Natural killer cell (primary cell): ENCODE measurements around the gene HUS1. TPM values are rescaled to one million over a fixed set of nuclear protein-coding genes. Genes with fewer than 3 reads are reported as not detected.

Source experiments
- ATAC-seq, 3 donors: fragments of 150-1000 bp in 2 of 3; fragments of 200-7000 bp in 1 of 3; cut with Tn5 transposase; 1 replicate in 1 of 3; 2 replicates in 2 of 3; pipeline ENCODE4 v1.10.0; 2021; ENCODE audit warnings: mild to moderate bottlenecking in 2 of 3, moderate library complexity in 2 of 3
- DNase-seq, 2 donors: peaks; one replicate each; pipeline versions ENCODE4 v3.0.0 to v3.0.0-alpha.2; 2013 to 2021; ENCODE audit warnings: mixed read lengths in 1 of 2
- H3K27ac ChIP-seq: one replicate; pipeline ENCODE4 v1.5.1; 2013; ENCODE audit warnings: mild to moderate bottlenecking, low read length
- H3K27me3 ChIP-seq: one replicate; pipeline ENCODE4 v1.6.1; 2013; ENCODE audit warnings: low read length; ENCODE audit not compliant: control insufficient read depth, insufficient read depth
- H3K36me3 ChIP-seq: one replicate; pipeline ENCODE4 v1.6.1; 2013; ENCODE audit warnings: low read length; ENCODE audit not compliant: control insufficient read depth, insufficient read depth
- H3K4me1 ChIP-seq: one replicate; pipeline ENCODE4 v1.6.1; 2013; ENCODE audit warnings: low read length; ENCODE audit not compliant: control insufficient read depth, insufficient read depth
- H3K4me3 ChIP-seq: one replicate; pipeline ENCODE4 v1.5.1; 2013; ENCODE audit warnings: low read length
- H3K9me3 ChIP-seq: one replicate; pipeline ENCODE4 v1.6.1; 2013; ENCODE audit warnings: low read length; ENCODE audit not compliant: control insufficient read depth, insufficient read depth
- H3K27ac Mint-ChIP-seq, 2 donors: one replicate each; pipeline ENCODE4 v1.8.0; 2022; ENCODE audit warnings: mild to moderate bottlenecking in 2 of 2, mixed read lengths in 2 of 2, moderate library complexity in 1 of 2
- H3K27me3 Mint-ChIP-seq, 2 donors: one replicate each; pipeline ENCODE4 v1.8.0; 2022; ENCODE audit warnings: low read depth in 2 of 2, mixed read lengths in 2 of 2
- H3K36me3 Mint-ChIP-seq: one replicate; pipeline ENCODE4 v1.8.0; 2022; ENCODE audit warnings: mixed read lengths
- H3K4me1 Mint-ChIP-seq, 2 donors: one replicate each; pipeline ENCODE4 v1.8.0; 2022; ENCODE audit warnings: mixed read lengths in 2 of 2
- H3K4me3 Mint-ChIP-seq: one replicate; pipeline ENCODE4 v1.8.0; 2022; ENCODE audit warnings: mild to moderate bottlenecking, moderate library complexity, mixed read lengths
- H3K9me3 Mint-ChIP-seq, 2 donors: one replicate each; pipeline ENCODE4 v1.8.0; 2022; ENCODE audit warnings: mixed read lengths in 2 of 2
- WGBS: methylation state at CpG from one replicate; pipeline ENCODE4 v1.1.7; 2013; ENCODE audit warnings: missing lambda C conversion rate; ENCODE audit not compliant: insufficient coverage; 5-methylcytosine and 5-hydroxymethylcytosine counted together
- intact Hi-C: fragments of 100-400 bp; cut with micrococcal nuclease; formaldehyde crosslinking; loops from one replicate; pipeline ENCODE4 v1.14.2; 2022
- total RNA-seq, 4 donors: library from RNA; stranded (reverse); fragments of 120-200 nt in 1 of 4; gene quantifications; one replicate each; pipeline versions ENCODE4 v1.2.3 to v1.2.4, GENCODE V29; 2013 to 2022
- TF ChIP-seq, protein P1 (sequence below): fragments of 200-600 bp; IDR thresholded peaks from one replicate; pipeline ENCODE4 v1.8.0; 2022; ENCODE audit warnings: antibody characterized with exemption

HUS1 gene
- total RNA-seq, 3 donors from 2014 or later (not counting 1 experiment from before 2014, with no cell fraction given): 55.6 to 75.0 (median 59.3) TPM

DNA sequence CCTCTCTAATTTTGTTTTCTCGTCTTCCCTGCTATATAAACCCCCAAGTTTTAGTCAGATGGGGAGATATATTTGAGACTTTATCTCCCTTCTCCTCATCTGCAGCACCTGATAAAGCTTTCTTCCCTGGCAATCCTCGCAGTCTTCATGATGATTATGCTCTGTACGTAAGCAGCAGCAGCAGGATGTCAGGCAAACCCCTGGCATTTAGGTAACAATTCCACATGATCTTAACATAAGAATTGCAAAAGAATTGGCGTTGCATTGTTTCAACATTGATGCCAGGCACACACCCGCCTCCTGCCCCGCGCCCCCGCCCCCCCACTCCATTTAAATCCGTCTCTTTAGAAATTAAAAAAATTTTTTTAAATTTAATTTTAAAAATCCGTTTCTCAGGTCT lies 37.3 kb downstream of the HUS1 start:
- no peak for ATAC-seq
- H3K27ac ChIP-seq: no peak overlapping the region
- H3K9me3 ChIP-seq: no peaks in the 10 kb centered on the region
- peaks cover 13% of the 10 kb centered on the region for H3K4me1 ChIP-seq
- Mint-ChIP-seq H3K27ac (no peak overlapping the region), H3K27me3 (no peaks in the 10 kb centered on the region), H3K4me1 (no peaks in the 10 kb centered on the region), H3K9me3 (no peaks in the 10 kb centered on the region), H3K36me3 (no peaks in the 10 kb centered on the region), H3K4me3 (no peak overlapping the region)
- intact Hi-C loops: no loop called here
- no peak overlapping the region for H3K4me3 ChIP-seq
- no peak for DNase-seq
- H3K36me3 ChIP-seq: no peaks in the 10 kb centered on the region
- no peaks in the 10 kb centered on the region for H3K27me3 ChIP-seq
- TF ChIP-seq, protein P1, sequence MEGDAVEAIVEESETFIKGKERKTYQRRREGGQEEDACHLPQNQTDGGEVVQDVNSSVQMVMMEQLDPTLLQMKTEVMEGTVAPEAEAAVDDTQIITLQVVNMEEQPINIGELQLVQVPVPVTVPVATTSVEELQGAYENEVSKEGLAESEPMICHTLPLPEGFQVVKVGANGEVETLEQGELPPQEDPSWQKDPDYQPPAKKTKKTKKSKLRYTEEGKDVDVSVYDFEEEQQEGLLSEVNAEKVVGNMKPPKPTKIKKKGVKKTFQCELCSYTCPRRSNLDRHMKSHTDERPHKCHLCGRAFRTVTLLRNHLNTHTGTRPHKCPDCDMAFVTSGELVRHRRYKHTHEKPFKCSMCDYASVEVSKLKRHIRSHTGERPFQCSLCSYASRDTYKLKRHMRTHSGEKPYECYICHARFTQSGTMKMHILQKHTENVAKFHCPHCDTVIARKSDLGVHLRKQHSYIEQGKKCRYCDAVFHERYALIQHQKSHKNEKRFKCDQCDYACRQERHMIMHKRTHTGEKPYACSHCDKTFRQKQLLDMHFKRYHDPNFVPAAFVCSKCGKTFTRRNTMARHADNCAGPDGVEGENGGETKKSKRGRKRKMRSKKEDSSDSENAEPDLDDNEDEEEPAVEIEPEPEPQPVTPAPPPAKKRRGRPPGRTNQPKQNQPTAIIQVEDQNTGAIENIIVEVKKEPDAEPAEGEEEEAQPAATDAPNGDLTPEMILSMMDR: no peak
- WGBS: 94% methylated on average over 9 of the region's 10 CpGs

DNA sequence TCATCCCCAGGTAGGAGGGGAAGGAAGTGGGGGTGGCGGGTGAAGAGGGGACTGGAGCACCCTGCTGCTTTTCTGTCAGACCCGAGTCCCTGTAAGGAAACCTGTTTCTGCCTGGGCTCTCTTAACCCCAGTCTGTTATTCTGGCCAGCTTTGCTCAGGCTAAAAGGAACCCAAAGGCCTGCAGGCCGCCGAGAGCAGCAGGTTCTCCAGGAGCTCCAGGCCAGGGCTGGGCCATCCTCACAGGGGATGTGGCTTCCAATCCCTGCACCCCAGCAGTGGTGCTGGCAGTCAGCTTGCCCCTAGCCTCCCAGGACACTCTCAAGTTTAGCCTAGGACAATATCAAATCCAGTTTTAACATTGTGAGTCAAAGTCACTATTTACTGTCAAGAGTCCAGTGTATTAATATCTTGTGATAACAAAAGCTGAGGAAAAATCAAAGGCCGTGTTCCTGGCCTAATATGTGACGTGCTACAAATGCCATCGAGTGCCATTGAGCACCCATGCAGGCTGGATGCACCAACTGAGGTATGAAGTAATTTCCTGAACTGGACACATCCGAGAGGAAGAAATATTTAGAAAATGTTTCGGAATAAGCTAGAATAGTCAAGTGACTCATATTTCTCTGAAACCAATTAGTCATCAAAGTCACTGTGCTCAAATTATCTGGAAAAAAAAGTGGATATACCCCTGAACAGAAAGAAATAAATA lies 38.1 kb downstream of the HUS1 start:
- Histone ChIP-seq H3K9me3 (no peaks in the 10 kb centered on the region), H3K4me1 (peaks cover 13% of the 10 kb centered on the region), H3K27me3 (no peaks in the 10 kb centered on the region), H3K4me3 (no peak overlapping the region), H3K36me3 (no peaks in the 10 kb centered on the region), H3K27ac (no peak overlapping the region)
- Mint-ChIP-seq H3K4me1 (no peaks in the 10 kb centered on the region), H3K27ac (no peak overlapping the region), H3K27me3 (no peaks in the 10 kb centered on the region), H3K36me3 (no peaks in the 10 kb centered on the region), H3K4me3 (no peak overlapping the region), H3K9me3 (no peaks in the 10 kb centered on the region)
- no peak for ATAC-seq
- intact Hi-C loops: no loop called here
- 76% methylated on average over 8 of the region's 9 CpGs for WGBS
- DNase-seq: no peak
- TF ChIP-seq, protein P1: no peak

GRCh38 chr7:47940088-47941013 lies 39.1 kb downstream of the HUS1 start:
- TF ChIP-seq, protein P1: no peak
- Histone ChIP-seq H3K36me3 (no peaks in the 10 kb centered on the region), H3K27me3 (no peaks in the 10 kb centered on the region), H3K27ac (no peak overlapping the region), H3K9me3 (no peaks in the 10 kb centered on the region), H3K4me3 (no peak overlapping the region), H3K4me1 (peaks cover 13% of the 10 kb centered on the region)
- no peaks in the 10 kb centered on the region for H3K4me1 Mint-ChIP-seq
- intact Hi-C loops: no loop called here
- no peak overlapping the region for H3K4me3 Mint-ChIP-seq
- 94% methylated on average over 14 of the region's 14 CpGs for WGBS
- H3K27me3 Mint-ChIP-seq: no peaks in the 10 kb centered on the region
- DNase-seq: no peak
- no peak overlapping the region for H3K27ac Mint-ChIP-seq
- ATAC-seq: no peak
- no peaks in the 10 kb centered on the region for H3K9me3 Mint-ChIP-seq
- no peaks in the 10 kb centered on the region for H3K36me3 Mint-ChIP-seq
